ENCODE data around the gene IL9R.
"Not testable (repeated sequence)": the region's sequence is repeated elsewhere in the genome, so short reads cannot be mapped to it uniquely, and the experiment has no call there.

The IL9R gene

DNA sequence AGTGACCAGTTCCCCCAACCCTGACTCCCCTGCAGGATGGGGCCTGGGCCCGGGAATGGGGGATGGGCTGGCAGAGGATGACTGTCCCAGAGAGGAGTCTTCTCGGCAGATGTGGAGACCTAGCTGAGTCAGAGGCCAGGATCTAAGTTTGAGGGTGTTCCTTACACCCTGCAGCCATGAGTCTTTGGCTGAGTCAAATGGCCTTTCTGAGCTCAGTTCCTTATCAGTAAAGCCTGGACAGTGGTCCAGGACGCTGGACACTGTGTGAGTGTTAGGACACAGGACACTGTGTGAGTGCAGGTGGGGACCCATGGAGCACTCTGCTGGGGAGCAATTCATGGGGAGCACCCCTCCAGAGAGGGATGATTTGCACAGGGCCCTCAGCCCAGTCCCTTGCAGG lies 5.0 kb downstream of the IL9R start:
- H3K27me3 Mint-ChIP-seq = no peaks in the 10 kb centered on the region
- no peaks in the 10 kb centered on the region for H3K9me3 Mint-ChIP-seq
- no peaks in the 10 kb centered on the region for H3K4me1 Mint-ChIP-seq (ENCODE audit: low read depth)
- intact Hi-C loops (cut with micrococcal nuclease) = no loop called here
- no peaks in the 10 kb centered on the region for H3K36me3 Mint-ChIP-seq (ENCODE audit: low read depth)
- no peak overlapping the region for H3K4me3 Mint-ChIP-seq
- H3K27ac Mint-ChIP-seq = no peak overlapping the region

DNA sequence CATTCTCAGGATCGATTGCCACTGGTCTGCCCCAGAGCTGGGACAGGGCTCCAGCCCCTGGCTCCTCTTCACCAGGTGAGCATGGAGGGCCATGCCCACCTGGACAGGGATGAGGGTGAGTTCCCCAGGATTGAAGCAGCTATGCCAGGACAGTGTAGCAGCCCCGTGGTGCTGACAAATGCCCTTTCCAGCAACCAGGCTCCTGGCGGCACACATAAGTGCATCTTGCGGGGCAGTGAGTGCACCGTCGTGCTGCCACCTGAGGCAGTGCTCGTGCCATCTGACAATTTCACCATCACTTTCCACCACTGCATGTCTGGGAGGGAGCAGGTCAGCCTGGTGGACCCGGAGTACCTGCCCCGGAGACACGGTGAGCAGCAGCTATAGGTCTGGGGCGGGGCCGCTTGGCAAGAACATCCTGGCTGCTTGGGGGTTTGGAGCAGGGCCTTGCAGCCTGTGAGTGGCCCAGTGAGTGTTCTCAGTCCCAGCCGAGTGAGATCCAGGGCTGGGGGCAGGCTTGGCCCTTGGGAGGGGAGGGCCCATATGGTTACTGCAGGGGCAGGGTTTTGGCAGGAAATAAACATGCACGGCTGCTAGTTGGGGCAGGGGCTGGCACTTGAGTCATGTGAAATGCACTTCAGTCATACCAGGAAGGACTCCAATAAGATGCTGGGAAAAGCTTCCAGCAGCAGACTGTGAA lies 6.1 kb downstream of the IL9R start:
- Mint-ChIP-seq H3K4me3 (no peak overlapping the region), H3K9me3 (no peaks in the 10 kb centered on the region), H3K27me3 (no peaks in the 10 kb centered on the region), H3K36me3 (ENCODE audit: low read depth) (no peaks in the 10 kb centered on the region), H3K4me1 (ENCODE audit: low read depth) (no peaks in the 10 kb centered on the region), H3K27ac (no peak overlapping the region)
- intact Hi-C loops (cut with micrococcal nuclease) = no loop called here

DNA sequence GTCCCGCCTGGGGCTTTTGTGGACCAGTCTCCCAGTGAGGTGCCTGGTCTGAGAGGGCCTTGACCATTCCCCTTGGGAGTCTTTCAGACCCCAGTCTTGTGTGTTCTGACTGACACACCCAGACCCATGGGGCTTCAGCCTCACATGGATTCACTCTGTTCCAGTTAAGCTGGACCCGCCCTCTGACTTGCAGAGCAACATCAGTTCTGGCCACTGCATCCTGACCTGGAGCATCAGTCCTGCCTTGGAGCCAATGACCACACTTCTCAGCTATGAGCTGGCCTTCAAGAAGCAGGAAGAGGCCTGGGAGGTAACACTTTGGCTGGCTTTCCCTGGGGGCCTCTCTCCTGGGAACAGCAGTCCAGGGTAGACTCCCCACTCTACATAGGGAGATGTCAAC lies 6.8 kb downstream of the IL9R start:
- H3K4me1 Mint-ChIP-seq (ENCODE audit: low read depth) = no peaks in the 10 kb centered on the region

DNA sequence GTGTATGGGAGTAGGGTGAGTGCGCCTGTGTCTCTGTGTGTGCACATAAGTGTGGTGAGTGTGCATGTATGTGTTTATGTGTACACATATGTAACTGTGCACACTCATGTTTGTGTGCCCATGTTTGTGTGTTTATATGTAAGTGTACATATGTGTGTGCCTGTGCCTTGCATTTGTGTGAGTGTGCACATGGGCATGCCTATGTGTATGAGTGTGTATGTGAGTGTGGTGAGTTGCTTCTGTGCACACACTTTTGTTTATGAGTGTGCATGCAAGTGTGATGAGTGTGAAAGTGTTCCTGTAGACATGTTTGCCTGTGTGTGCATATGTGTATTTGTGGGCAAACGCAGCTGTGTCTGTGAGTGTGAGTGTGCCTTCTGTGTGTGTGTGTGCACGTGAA lies 7.2 kb downstream of the IL9R start:
- Mint-ChIP-seq H3K27me3 (no peaks in the 10 kb centered on the region), H3K27ac (no peak overlapping the region), H3K4me3 (no peak overlapping the region), H3K4me1 (ENCODE audit: low read depth) (no peaks in the 10 kb centered on the region), H3K36me3 (ENCODE audit: low read depth) (no peaks in the 10 kb centered on the region), H3K9me3 (no peaks in the 10 kb centered on the region)
- intact Hi-C loops (cut with micrococcal nuclease) = no loop called here

More for the DNA sequence above, 6.8 kb downstream of the IL9R start:
- H3K4me3 Mint-ChIP-seq = no peak overlapping the region
- no peak overlapping the region for H3K27ac Mint-ChIP-seq
- no peaks in the 10 kb centered on the region for H3K9me3 Mint-ChIP-seq
- intact Hi-C loops (cut with micrococcal nuclease) = no loop called here
- H3K27me3 Mint-ChIP-seq = no peaks in the 10 kb centered on the region
- no peaks in the 10 kb centered on the region for H3K36me3 Mint-ChIP-seq (ENCODE audit: low read depth)

DNA sequence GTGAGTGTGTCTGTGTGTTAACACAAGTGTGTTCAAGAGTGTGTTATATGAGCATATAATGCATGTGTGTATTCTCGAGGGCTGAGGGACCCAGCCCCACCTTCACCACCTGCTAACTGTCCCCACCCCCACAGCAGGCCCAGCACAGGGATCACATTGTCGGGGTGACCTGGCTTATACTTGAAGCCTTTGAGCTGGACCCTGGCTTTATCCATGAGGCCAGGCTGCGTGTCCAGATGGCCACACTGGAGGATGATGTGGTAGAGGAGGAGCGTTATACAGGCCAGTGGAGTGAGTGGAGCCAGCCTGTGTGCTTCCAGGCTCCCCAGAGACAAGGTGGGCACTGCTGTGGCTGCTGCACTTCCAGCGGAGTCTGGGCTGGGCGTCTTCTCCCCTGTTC lies 7.6 kb downstream of the IL9R start:
- H3K9me3 Mint-ChIP-seq = no peaks in the 10 kb centered on the region
- H3K4me1 Mint-ChIP-seq (ENCODE audit: low read depth) = no peaks in the 10 kb centered on the region
- no peaks in the 10 kb centered on the region for H3K27me3 Mint-ChIP-seq
- H3K4me3 Mint-ChIP-seq = no peak overlapping the region
- no peaks in the 10 kb centered on the region for H3K36me3 Mint-ChIP-seq (ENCODE audit: low read depth)
- no peak overlapping the region for H3K27ac Mint-ChIP-seq
- intact Hi-C loops (cut with micrococcal nuclease) = no loop called here

DNA sequence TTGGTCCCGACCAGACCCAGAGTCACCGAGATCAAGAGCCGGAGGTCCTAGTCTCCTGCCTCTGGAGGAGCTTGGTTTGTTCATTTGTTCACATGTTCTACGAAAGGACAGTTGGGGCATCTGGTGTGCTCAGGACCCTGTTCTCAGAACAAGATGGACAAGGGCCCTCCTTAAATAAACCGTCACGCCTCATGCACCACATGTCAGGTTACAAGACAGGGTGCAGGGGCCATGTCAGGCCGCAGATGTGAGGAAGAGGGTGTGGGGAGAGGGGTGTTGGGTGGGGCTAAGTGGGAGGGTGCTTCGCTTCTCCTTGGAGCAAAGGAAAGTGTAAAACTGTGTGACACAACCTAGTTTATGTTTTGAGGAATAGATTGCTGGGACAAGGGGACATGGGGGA lies 9.0 kb downstream of the IL9R start:
- H3K27me3 Mint-ChIP-seq; H3K4me3 Mint-ChIP-seq; H3K4me1 Mint-ChIP-seq (ENCODE audit: low read depth); H3K36me3 Mint-ChIP-seq (ENCODE audit: low read depth); H3K27ac Mint-ChIP-seq; intact Hi-C loops (cut with micrococcal nuclease); H3K9me3 Mint-ChIP-seq: not testable (repeated sequence)

DNA sequence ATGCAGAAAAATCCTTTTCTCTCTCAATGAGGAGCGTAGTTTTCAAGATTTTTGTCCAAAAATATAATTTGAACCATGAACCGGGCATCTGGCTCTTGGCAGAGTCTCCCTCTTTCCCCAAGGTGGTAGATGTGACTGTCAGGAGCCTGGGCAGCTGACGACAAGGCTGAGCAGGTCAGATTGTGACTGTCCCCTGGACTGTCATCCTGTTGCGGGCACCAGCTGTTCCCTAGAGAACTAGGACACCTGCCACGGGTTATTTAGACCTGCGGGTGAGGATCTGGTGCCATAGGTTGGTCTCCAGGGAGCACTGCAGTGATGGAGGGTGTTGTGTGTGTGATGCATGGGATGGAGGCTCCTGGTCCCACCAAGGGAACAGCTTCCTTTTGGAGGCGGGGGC lies 10.9 kb downstream of the IL9R start:
- H3K9me3 Mint-ChIP-seq; H3K27ac Mint-ChIP-seq; H3K4me1 Mint-ChIP-seq (ENCODE audit: low read depth); intact Hi-C loops (cut with micrococcal nuclease); H3K36me3 Mint-ChIP-seq (ENCODE audit: low read depth); H3K27me3 Mint-ChIP-seq; H3K4me3 Mint-ChIP-seq: not testable (repeated sequence)

DNA sequence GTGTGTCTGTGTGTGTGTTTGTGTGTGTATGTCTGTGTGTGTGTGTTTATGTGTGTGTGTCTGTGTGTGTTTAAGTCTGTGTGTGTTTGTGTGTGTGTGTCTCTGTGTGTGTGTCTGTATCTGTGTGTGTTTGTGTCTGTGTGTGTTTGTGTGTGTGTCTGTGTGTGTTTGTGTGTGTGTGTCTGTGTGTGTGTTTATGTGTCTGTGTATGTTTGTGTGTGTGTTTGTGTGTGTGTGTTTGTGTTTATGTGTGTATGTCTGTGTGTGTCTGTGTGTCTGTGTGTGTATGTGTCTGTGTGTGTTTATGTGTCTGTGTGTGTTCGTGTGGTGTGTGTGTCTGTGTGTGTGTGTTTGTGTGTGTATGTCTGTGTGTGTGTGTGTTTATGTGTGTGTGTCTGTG lies 11.4 kb downstream of the IL9R start:
- H3K4me1 Mint-ChIP-seq (ENCODE audit: low read depth) = no peaks in the 10 kb centered on the region

DNA sequence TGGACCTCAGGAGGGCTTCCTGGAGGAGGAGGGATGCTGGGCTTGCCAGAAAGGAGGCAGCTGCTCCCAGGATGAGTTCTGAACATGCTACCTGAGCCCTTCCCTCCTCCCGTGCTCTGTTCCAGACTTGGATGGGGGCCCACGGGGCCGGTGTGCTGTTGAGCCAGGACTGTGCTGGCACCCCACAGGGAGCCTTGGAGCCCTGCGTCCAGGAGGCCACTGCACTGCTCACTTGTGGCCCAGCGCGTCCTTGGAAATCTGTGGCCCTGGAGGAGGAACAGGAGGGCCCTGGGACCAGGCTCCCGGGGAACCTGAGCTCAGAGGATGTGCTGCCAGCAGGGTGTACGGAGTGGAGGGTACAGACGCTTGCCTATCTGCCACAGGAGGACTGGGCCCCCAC lies 12.2 kb downstream of the IL9R start:
- intact Hi-C loops (cut with micrococcal nuclease); H3K4me3 Mint-ChIP-seq; H3K27me3 Mint-ChIP-seq; H3K36me3 Mint-ChIP-seq (ENCODE audit: low read depth); H3K27ac Mint-ChIP-seq; H3K4me1 Mint-ChIP-seq (ENCODE audit: low read depth); H3K9me3 Mint-ChIP-seq: not testable (repeated sequence)

More for the DNA sequence above, 11.4 kb downstream of the IL9R start:
- no peaks in the 10 kb centered on the region for H3K27me3 Mint-ChIP-seq
- intact Hi-C loops (cut with micrococcal nuclease) = no loop called here
- H3K9me3 Mint-ChIP-seq = no peaks in the 10 kb centered on the region
- H3K36me3 Mint-ChIP-seq (ENCODE audit: low read depth) = no peaks in the 10 kb centered on the region
- no peak overlapping the region for H3K4me3 Mint-ChIP-seq
- no peak overlapping the region for H3K27ac Mint-ChIP-seq

DNA sequence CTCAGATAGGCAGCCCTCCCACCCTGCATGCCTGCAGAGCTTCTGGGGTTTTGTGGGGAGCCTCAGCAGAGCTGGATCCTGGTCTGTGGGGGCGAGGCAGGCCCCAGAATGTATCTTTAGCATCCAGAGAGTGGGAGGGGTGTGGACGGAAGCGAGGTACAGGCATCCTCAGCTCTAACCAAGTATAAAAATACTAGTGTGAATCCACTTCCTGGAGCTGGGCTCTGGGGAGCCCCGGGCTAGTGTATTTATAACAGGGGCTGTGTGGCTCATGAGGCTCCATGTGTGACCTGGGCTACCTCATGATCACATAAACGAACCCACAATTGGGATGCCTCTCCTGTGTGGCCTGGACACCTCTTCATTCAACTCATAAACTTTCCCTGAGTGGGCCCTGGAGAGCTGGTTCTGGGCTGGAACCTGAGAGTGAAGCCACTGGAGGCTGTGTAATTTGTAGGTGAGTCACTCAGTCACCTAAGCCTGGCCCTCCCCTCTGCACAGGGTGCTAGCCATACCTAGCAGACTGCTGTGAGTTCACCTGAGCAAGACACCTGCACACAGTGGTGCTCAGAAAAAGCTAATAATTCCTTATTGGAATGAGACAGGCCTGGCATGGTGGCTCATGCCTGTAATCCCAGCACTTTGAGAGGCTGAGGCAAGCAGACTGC lies 15.9 kb downstream of the IL9R start:
- H3K4me1 Mint-ChIP-seq (ENCODE audit: low read depth); H3K27me3 Mint-ChIP-seq; H3K9me3 Mint-ChIP-seq; H3K36me3 Mint-ChIP-seq (ENCODE audit: low read depth); intact Hi-C loops (cut with micrococcal nuclease); H3K27ac Mint-ChIP-seq; H3K4me3 Mint-ChIP-seq: not testable (repeated sequence)

DNA sequence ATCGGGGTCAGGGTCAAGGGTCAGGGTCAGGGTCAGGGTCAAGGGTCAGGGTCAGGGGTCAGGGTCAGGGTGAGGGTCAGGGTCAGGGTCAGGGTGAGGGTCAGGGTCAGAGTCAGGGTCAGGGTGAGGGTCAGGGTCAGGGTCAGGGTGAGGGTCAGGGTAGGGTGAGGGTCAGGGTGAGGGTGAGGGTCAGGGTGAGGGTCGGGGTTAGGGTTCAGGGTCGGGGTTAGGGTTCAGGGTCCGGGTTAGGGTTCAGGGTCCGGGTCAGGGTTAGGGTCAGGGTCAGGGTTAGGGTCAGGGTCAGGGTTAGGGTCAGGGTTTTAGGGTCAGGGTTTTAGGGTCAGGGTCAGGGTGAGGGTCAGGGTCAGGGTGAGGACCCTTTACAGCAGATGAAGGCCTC lies 22.4 kb downstream of the IL9R start:
- H3K9me3 Mint-ChIP-seq; H3K27me3 Mint-ChIP-seq; H3K4me3 Mint-ChIP-seq; intact Hi-C loops (cut with micrococcal nuclease); H3K4me1 Mint-ChIP-seq (ENCODE audit: low read depth); H3K36me3 Mint-ChIP-seq (ENCODE audit: low read depth); H3K27ac Mint-ChIP-seq: not testable (repeated sequence)

DNA sequence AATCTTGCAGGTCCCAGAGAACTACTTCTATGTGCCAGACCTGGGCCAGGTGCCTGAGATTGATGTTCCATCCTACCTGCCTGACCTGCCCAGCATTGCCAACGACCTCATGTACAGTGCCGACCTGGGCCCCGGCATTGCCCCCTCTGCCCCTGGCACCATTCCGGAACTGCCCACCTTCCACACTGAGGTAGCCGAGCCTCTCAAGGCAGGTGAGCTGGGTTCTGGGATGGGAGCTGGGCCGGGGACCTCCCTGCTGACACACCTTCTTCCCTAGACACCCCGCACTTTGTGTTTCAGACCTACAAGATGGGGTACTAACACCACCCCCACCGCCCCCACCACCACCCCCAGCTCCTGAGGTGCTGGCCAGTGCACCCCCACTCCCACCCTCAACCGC lies 25.5 kb downstream of the IL9R start:
- H3K9me3 Mint-ChIP-seq; intact Hi-C loops (cut with micrococcal nuclease); H3K4me1 Mint-ChIP-seq (ENCODE audit: low read depth); H3K36me3 Mint-ChIP-seq (ENCODE audit: low read depth); H3K4me3 Mint-ChIP-seq; H3K27me3 Mint-ChIP-seq; H3K27ac Mint-ChIP-seq: not testable (repeated sequence)

DNA sequence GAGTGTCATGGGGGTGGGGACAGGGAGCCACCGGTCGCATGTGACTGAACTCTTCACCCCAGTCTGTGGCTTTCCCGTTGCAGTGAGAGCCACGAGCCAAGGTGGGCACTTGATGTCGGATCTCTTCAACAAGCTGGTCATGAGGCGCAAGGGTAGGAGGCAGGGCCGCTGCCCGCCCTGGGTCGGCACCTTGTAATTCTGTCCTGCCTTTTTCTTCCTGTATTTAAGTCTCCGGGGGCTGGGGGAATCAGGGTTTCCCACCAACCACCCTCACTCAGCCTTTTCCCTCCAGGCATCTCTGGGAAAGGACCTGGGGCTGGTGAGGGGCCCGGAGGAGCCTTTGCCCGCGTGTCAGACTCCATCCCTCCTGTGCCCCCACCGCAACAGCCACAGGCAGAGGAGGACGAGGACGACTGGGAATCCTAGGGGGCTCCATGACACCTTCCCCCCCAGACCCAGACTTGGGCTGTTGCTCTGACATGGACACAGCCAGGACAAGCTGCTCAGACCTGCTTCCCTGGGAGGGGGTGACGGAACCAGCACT lies 27.5 kb downstream of the IL9R start:
- intact Hi-C loops (cut with micrococcal nuclease); H3K9me3 Mint-ChIP-seq; H3K27ac Mint-ChIP-seq; H3K36me3 Mint-ChIP-seq (ENCODE audit: low read depth); H3K4me3 Mint-ChIP-seq; H3K27me3 Mint-ChIP-seq; H3K4me1 Mint-ChIP-seq (ENCODE audit: low read depth): not testable (repeated sequence)

DNA sequence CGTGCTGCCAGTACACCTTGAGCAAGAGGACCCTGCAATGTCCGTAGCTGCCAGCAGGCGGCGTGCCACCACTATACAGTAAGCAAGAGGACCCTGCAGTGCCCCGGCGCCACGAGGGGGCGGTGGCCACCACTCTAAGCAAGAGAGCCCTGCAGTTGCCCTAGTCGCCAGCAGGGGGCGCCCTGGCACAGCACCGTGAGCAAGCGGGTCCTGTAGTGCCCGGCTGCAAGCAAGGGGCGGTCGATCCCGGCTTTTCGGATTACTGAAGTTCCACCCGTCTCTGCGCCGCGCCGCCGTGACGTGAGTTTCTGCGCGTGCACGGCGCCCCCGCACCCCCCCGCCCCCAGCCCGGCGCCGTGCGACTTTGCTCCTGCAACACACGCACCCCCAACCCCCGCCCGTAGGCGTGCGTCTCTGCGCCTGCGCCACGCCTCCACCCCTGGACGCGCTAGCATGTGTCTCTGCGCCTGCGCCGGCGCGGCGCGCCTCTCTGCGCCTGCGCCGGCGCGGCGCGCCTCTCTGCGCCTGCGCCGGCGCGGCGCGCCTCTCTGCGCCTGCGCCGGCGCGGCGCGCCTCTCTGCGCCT lies 31.2 kb downstream of the IL9R start:
- H3K36me3 Mint-ChIP-seq (ENCODE audit: low read depth); H3K9me3 Mint-ChIP-seq; H3K27ac Mint-ChIP-seq; H3K27me3 Mint-ChIP-seq; intact Hi-C loops (cut with micrococcal nuclease); H3K4me3 Mint-ChIP-seq; H3K4me1 Mint-ChIP-seq (ENCODE audit: low read depth): not testable (repeated sequence)

DNA sequence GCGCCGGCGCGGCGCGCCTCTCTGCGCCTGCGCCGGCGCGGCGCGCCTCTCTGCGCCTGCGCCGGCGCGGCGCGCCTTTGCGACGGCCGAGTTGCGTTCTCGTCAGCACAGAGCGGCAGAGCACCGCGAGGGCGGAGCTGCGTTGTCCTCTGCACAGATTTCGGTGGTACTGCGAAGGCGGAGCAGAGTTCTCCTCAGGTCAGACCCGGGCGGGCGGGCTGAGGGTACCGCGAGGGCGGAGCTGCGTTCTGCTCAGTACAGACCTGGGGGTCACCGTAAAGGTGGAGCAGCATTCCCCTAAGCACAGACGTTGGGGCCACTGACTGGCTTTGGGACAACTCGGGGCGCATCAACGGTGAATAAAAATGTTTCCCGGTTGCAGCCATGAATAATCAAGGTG lies 31.8 kb downstream of the IL9R start:
- H3K4me1 Mint-ChIP-seq (ENCODE audit: low read depth); intact Hi-C loops (cut with micrococcal nuclease); H3K9me3 Mint-ChIP-seq; H3K36me3 Mint-ChIP-seq (ENCODE audit: low read depth); H3K27ac Mint-ChIP-seq; H3K4me3 Mint-ChIP-seq; H3K27me3 Mint-ChIP-seq: not testable (repeated sequence)

All from dendritic cell treated with granulocyte-macrophage colony-stimulating factor and Interleukin-4, amounts not matched to agents 40 ng/mL and 50 ng/mL, for 4 days (primary cell).